ENCODE measurements around the gene PRKACG.

DNA sequence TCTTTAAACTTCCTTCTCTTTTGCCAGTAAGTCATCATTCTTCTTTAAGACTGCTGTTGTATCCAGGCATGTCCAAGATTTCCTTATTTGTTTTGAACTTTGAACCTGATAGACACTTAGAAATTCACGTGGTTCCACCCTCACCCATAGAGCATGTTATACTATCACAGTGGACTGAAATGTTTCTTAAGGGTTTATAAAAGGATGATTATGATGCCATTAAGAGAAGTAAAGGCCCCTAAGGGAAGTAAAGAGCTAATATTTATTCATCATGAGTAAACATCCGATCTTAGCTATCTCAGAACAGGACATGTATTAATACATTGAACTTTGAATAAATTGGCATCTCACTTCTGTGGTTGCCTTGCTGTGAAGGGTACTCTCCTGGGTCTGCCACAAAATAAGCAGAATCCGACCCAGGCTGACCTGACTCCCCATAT, 49.8 kb downstream of the PRKACG start:
- TF ChIP-seq, protein P1, sequence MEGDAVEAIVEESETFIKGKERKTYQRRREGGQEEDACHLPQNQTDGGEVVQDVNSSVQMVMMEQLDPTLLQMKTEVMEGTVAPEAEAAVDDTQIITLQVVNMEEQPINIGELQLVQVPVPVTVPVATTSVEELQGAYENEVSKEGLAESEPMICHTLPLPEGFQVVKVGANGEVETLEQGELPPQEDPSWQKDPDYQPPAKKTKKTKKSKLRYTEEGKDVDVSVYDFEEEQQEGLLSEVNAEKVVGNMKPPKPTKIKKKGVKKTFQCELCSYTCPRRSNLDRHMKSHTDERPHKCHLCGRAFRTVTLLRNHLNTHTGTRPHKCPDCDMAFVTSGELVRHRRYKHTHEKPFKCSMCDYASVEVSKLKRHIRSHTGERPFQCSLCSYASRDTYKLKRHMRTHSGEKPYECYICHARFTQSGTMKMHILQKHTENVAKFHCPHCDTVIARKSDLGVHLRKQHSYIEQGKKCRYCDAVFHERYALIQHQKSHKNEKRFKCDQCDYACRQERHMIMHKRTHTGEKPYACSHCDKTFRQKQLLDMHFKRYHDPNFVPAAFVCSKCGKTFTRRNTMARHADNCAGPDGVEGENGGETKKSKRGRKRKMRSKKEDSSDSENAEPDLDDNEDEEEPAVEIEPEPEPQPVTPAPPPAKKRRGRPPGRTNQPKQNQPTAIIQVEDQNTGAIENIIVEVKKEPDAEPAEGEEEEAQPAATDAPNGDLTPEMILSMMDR (IDR thresholded peaks at IDR 0.05; ENCODE audit: poor library complexity, severe bottlenecking), result no peak
- TF ChIP-seq TAF1 (IDR thresholded peaks at IDR 0.05; ENCODE audit: low read depth), result no peak
- TF ChIP-seq POLR2AphosphoS5 (IDR thresholded peaks at IDR 0.05), result no peak
- TF ChIP-seq, protein P2, sequence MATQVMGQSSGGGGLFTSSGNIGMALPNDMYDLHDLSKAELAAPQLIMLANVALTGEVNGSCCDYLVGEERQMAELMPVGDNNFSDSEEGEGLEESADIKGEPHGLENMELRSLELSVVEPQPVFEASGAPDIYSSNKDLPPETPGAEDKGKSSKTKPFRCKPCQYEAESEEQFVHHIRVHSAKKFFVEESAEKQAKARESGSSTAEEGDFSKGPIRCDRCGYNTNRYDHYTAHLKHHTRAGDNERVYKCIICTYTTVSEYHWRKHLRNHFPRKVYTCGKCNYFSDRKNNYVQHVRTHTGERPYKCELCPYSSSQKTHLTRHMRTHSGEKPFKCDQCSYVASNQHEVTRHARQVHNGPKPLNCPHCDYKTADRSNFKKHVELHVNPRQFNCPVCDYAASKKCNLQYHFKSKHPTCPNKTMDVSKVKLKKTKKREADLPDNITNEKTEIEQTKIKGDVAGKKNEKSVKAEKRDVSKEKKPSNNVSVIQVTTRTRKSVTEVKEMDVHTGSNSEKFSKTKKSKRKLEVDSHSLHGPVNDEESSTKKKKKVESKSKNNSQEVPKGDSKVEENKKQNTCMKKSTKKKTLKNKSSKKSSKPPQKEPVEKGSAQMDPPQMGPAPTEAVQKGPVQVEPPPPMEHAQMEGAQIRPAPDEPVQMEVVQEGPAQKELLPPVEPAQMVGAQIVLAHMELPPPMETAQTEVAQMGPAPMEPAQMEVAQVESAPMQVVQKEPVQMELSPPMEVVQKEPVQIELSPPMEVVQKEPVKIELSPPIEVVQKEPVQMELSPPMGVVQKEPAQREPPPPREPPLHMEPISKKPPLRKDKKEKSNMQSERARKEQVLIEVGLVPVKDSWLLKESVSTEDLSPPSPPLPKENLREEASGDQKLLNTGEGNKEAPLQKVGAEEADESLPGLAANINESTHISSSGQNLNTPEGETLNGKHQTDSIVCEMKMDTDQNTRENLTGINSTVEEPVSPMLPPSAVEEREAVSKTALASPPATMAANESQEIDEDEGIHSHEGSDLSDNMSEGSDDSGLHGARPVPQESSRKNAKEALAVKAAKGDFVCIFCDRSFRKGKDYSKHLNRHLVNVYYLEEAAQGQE (IDR thresholded peaks at IDR 0.05; ENCODE audit: borderline replicate concordance), result no peak
- no peak for TF ChIP-seq EZH2 (IDR thresholded peaks at IDR 0.05; ENCODE audit: borderline replicate concordance, insufficient read depth, low read length, poor library complexity, severe bottlenecking)
- no peak for TF ChIP-seq RAD21 (conservative IDR thresholded peaks at IDR 0.05)

All from neural cell (in vitro differentiated cells).